Activated gamma-delta T cell treated with anti-CD3 and anti-CD28 coated beads, Interleukin-2, amount 50 U/mL, for 16 hours (primary cell): ENCODE results near the gene CTNNAL1.

Experiments used
- DNase-seq: peaks from one replicate; pipeline ENCODE4 v3.0.0-alpha.2; 2020; ENCODE audit warnings: low read depth

CTNNAL1 gene

DNA sequence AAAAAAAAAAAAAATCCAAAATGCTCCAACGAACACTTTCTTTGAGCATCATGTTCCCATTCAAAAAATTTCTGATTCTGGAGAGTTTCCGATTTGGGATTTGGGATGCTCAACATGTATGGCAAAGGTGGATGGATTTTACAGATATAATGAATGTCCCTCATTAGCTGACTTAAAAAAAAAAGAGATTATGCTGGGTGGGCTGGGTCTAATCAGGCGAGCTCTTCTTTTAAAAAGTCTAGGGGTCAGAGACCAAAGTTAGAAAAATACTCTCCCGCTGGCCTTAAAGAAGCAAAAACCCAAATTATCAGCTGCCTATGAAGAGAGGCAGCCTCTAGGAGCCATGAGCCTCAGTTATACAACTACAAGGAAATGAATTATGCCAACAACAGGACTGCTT, 15.2 kb upstream of the CTNNAL1 start:
- no peak for DNase-seq

DNA sequence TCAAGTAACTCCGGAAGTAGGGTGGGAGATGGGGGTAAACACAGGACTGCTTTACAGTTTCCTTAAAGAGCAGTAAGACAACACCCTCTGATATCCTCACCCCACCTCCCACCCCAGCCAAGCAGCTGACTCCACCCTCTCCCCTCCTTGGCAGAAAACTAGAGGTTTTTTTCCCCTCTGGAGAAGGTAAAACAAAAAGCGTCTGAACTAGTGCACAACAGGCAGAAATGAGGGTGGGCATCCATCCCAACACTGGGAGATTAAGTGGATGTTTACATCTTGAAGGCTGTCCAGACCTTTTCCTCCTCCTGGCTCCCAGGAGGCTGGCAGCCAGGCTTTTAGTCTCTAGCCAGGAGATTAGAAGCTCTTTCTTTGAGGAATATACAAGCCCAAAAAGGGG, 13.9 kb upstream of the CTNNAL1 start:
- no peak for DNase-seq

DNA sequence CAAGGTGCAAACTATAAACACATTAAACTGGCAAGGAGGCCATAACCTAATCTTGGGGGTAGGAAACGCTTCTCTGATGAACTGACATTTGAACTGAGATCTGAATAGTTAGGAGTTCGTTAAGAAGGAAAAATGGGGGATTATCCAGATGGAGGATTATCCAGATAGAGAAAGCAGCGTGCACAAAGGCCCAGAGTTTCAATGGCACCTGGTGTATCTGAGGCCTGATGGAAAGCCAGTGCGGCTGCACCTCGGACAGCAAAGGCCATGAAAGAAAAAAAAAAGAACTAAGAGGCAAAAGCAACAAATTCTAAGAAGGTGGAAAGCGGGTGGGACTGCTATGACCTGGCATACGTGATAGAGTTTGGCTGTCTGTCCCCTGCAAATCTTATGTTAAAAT, 13.0 kb upstream of the CTNNAL1 start:
- DNase-seq = no peak

DNA sequence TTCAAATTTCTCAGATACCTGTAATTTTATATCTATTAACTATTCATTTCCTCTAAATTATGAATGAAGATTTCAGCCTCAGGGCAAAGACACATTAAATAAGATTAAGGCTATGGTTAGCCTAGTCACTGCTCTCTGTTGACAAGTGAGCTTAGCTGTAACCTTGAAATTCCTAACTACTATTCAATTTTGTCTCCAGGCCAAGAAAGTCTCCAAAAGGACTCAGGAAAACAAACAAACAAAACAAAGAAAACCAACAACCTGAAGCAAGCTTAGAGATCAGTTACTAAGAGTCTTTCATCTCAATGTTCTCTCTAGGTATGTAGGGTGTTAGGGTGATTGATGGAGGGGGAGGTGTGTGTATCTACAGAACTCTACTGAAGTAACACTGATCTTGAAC, 9.6 kb upstream of the CTNNAL1 start:
- no peak for DNase-seq

DNA sequence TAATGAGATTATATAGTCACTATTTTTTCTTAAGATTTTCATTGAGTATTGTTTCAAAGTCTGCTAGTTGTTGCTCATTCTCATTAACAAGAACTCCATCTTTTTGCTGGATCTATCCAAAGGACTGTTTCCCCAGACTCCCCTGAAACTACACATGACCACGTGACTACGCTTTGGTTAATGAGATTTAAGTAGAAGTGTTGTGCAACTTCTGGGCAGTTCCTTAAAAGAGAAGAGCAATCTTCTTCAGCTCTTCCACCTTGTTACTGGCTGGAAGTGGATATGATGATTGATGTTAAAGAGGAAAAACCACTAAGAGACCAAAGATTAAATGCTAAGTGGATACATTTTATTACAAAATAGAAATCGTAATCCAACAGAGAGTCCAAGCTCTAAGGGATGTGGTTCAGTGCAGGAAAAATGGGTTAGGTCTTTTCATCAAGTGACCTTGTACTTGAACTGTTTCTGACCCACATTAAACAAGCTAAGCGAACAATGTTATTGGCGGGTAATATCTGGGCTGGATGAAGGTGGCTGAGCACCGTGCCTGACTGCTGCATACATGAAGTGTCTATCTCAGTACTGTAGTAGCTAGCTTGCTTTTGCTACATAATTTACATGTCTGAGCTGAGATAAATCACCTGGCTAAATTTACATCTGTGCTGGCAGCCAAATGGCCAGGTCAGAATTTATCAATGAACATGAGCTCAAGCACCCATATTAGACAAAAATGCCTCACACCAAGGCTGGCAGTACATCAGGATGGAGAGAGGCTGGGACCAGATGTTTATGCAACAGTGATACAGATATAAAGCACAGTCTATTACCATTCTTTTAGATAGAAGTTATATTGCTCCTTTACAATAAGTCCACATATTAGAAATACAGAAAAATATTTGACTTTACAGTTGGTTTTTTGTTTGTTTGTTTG, 7.5 kb upstream of the CTNNAL1 start:
- no peak for DNase-seq

DNA sequence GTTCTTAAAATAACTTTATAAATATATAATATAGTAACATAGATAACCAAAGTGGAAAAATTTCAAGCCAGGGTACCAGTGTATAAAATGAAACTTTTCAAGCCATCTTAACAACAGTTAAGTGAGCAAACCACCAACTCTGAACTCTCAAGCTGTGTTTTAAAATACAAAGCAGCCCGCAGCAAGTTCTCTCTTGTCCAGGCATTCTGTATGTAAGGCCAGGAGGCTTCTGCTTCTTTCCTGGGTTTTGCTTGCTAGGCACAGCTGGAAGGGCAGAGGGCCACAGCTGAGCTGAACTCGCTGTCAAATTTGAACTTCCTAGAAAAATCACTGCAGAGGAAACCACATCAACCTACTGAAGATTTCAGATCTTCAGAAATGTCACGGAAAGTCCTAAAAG, 6.8 kb upstream of the CTNNAL1 start:
- no peak for DNase-seq

DNA sequence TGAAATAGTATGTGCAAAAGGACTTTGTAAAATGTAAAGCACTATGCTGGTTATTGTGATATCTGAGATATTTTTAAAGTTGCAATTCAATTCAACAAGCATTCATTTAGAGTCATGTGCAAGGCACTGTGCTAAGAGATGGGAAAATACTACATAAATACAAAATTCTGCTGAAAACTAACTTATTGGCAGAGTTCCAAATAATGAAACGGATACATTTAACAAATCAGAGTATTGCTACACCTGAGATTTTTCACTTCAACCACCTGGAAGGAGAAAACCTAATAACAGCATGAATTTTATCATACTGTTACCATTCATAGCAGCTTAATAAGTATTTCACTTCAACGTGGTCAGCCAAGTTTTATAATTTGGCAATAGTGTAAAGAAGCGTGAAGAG, 6.1 kb upstream of the CTNNAL1 start:
- no peak for DNase-seq

DNA sequence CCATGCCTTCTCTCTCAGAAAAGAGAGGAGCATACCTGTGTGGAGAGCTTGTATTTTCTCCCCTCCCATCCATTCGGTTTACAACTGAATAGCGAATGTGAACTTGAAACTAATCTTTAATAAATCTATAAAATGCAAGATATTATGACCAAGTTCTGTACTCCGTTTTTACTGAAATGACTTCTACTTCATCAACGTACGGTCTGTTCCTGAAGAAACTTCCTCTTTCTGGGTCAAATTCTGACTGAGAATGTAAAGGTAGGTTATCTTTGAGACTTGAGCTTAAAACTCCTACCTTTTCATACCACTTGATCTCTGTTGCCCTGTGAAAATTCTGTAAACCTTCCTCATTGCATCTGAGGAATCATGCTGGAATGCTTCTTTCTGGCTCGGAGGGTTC, 4.2 kb upstream of the CTNNAL1 start:
- DNase-seq = no peak

DNA sequence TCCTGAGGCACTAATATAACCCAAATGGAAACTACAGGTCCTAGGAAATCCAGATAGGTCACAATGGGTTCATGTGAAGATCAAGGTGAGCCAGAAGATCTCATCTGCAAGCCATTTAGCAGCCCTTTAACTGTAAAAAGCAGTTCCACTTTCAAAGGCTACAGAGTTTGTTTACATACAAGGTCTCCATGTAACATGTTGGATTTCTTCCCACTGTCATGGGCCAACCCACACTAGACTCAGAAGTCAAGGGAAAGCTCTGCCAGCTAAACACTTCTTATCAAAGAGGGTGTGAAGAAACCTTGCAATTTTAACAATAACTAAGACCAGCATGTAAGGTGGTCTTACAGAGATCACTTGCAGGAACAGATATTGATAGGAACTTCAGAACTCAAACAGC, 3.8 kb upstream of the CTNNAL1 start:
- DNase-seq = no peak

DNA sequence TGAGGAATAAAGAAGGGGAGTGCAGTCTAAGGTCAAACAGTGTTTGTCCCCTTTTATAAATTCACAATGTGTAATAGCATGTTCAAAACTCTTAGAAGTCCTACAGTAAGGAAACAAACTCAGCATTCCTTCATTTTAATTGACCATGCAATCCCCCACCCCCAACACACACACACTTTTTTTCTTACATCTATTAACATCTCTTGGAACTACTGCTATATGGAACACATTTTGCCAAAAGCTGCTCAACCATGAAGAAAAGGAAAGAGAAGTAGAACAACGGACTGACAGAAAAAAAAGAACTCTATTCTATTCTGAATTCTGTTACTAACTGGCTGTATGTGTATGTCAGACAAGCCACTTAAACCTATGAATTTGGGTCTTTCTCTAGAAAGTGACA, 2.8 kb upstream of the CTNNAL1 start:
- DNase-seq = no peak

DNA sequence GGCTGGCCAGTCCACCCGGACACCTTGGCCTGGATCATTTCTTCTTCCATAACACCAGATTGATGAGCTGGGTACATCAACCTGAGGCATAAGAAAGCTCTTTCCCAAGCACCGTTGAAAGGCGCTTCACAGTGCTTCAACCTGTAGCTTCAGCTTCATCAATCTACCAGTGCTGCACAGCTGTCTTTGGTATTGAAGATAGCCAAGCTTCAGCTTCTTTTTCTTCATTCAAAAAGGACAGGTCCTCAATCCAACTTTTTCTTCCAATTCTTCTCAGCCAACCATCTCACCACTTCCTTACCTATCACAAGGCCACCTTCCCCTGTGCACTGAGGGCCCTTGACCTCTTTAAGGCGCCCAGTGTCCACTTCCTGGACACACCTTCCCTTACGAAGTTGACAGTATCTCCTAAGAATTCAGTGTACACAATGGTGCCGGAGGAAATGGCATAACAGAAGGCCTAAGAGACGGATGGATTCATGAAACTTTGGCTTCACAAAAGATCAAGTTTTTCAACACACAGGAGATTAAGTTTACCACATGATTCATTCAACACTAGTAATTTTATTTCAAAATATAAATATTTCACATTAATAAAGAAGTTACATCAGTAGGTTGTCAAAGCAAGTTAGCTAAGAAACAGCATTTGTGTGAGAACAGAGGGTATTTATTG, 1.4 kb upstream of the CTNNAL1 start:
- DNase-seq = no peak

DNA sequence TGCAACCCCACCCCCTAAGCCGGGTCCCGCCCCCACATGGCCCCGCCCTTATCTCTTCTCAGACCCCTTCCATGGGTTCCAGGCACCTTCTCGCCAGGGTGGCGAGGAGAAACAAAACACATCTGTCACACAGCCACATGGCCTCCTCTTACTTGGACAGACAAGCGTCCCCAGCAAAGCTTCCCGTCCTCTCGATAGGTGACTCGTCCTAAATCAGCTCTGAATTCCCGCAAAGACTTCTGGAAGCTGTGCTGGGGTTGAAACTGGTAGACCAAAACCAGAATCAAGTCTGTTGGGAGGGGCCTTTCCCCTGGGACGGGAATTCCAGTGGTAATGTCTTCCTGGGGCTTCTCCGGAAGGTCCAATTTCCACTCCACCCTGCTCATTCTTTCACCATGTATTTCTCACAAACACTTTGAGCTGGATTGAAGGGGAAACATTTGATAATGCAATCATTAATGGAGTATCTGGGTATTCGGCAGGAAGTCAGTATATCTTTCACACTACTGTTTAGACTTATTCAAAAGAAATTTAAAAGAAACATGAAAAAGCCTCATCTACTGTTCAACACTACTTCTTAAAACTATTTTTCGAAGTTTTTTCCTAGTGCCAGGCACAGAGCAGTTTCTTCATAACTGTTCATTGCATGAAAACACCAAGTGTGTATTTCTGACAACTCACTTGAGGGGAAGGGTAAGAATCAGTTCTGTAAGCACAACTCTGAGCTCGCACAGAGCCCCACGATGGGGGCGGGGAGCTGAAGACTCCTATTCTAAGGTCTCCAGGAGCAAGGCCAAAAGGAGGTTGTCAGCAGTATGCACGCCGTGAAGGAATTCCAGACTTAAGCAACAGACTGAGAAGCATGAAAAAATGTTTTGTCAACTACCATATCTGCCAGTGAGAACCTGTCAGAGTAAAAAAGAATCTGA, 644 bp upstream of the CTNNAL1 start:
- no peak for DNase-seq

DNA sequence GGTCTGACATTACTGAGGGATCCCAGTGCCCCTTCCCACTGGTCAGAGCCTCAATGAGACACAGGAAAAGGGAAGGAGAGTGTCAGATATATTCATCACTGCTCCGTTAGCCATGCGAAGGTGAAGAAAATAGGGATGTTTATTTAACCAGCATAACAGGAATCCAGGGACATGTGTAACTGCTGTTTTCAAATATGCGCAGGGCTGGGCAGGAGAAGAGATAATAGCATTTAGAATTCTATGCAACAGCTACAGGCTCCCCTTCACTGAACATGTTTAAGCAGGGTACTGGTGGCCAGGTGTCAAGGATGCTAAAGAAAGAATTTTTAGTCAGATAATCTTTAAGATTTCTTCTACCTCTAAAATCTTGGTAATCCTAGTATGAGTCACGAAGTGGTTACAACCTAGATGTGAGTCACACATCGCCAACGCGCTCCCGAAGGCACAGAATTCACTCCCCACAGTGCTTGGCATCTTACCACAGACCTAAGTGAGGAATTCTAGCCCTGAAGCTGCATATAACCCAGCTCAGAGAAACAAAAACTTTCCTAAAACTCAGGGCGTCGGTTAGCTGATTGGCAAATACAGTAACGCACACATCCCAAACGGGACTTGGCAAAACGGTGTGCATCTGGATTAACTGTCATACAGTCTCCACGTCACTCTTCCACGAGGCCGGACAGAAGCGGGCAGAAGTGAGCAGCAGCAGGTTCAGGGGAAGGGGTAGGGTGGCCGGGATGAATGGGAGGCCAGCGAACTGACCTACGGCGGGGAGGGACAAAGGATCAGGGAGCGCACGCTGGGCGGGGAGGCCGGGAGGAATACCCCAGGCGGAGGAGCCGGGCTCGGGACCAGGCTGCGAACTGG, 1.1 kb downstream of the CTNNAL1 start:
- DNase-seq = no peak

DNA sequence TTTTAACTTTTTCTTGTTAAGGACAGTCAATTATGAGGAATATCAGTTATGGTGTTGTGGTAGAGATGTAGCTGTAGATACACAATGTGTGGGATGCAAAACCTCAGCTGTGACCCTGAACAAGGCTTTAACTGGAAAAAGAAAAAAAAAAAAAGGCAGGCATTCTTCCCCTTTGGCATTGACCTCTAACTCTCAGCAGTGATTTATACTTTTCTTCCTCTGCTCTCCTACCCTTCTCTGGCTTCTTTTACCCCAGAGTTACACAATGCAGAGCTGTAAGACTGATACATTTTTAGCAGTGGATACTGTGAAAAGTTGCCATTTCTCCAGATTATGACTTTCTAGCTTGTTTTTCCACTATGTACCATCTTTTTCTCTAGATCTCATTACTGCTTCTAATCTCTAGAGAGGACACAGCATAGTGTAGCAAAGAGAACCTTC, 2.0 kb downstream of the CTNNAL1 start:
- DNase-seq = no peak

DNA sequence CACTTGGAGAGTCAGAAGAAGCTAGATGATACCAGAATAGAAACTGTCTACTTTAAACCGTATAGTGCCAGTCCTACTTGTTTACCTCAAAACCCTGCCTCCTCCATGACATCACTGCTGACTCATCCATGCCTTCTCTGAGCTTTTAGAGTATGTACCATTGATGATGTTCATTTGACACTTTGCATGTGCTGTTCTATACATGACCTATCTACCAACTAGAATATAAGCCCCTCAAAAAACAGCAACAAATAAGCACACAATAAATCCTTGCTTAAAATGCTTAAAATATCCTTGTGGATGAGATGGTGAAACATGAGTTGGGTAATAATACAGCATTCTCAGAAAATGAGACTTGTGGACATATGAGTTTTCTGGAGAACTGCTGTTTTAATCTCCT, 2.6 kb downstream of the CTNNAL1 start:
- peak; percentile 25 for DNase-seq

DNA sequence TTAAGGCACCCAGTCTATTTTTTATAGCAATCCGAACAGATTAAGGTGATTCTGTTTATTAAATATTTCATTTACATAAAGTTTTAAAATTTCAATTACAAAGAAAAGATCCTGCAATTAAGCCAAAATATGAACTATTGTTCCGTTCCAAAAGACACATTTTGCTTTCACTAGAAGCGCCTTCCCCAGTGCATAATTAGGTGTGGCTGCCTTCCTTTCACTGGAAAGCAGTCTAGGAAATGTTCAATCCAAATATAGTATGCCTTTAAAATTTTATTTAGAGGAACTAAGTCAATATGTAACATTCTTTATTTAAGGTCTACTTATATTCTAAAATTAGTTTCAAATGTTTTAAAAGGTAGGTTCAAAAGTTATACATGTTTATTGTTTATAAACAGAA, 7.6 kb downstream of the CTNNAL1 start:
- no peak for DNase-seq

DNA sequence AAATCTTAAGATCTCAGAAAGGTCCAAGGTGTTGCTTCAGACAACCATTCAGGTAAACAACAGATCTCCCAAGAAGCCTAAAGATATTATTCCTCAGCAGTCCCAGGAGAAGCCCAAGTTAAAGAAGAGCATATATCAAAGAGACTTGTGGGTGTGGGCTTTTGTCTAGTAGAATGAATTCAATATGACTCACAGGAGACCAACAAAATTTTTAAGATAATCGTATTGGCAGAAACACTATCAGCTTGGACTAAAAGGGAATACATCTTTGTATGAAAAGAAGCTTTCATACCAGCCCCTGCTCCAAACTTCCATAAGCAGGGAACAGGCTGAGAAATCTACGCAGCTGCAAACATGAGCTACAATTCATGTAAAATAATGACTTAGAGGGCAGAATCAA, 10.2 kb downstream of the CTNNAL1 start:
- no peak for DNase-seq

DNA sequence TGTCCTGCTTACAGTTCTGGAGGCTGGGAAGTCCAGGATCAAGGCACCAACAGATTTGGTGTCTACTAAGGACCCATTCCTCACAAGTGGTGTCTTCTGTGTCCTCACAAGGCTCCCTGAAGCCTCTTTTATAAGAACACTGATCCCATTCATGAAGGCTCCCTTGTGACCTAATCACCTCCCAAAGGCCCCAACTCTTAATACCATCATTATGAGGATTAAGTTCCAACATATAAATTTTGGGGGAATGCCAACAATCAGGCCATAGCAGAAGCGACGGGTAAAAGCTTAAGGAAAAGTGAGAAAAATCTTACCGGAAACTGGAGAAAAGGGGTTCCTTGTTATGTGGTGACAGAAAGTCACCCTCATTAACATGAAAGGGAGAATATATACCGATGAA, 11.2 kb downstream of the CTNNAL1 start:
- DNase-seq = no peak

DNA sequence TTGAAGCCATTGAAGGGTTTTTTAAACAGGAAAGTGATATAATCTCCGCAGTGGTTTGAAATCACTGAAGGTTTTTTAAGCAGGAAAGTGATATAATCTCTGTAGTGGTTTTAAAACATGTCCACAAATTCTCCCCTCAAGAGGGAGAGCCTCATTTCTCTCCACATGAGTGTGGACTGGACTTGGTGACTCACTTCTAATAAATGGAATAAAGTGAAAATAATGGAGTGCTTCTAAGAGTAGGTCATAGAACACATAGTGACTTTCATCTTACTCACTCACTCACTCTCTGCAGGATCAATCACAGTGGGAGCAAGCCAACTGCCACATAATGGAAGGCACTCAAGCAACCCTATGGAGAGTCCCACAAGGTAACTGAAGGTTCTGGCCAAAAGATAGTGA, 12.0 kb downstream of the CTNNAL1 start:
- no peak for DNase-seq

DNA sequence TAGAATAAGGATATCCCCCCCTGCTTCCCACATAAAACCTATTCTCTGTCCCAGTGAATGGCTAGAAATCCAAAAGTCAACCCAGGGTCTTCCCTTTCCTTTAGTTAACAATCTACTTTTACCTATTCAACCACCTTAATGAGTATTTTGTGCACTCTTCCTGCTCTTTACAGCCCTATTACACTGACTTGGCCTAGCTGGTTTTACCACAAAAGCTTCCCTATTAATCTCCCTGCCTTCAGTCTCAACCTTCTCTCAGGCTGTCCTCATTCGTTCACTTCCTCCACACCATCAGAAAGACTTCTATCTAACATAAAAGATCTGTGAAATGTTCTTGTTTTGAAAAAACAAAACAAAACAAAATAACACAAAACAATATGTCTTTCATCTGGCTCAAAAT, 16.2 kb downstream of the CTNNAL1 start:
- no peak for DNase-seq

DNA sequence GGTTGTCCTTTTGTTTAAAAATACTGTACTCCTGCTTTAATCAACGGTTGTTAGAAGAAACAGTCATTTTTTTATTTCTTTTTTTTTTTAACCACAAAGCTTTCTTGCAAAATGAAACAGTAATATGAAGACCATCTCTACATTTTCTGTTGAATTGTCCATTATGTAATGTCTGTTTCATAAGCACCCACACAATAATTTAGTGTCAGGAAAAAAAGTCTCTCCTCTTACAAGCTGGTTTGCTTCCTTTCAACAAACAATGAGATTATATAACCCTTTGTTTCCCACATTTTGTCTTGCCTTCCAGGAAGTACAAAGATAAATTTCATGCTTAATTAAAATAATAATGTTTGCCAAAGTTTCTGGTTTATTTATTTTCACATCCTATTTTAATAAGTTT, 16.7 kb downstream of the CTNNAL1 start:
- no peak for DNase-seq

DNA sequence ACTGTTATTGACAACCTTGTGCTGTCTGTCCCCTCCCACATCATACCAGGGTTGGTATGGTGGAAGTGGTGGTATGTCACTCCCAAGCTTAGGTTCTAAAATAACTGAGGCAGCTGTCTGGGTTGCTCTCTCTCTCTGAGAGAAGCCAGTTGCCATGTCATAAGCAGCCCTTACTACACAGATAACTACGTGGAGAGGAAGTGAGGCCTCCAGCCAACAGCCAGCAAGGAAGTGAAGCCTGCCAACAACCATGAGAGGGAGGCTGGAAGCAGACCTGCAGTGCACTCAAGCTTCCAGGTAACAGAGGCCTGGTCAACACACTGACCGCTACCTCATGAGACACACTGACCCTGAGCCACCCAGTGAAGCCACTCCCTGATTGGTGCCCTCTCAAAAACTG, 18.6 kb downstream of the CTNNAL1 start:
- no peak for DNase-seq
